Measurements from ENCODE around the gene OR4D2.
A peak's percentile ranks its signal among the peaks of the same experiment; 100 is the strongest.

OR4D2 gene

GRCh38 chr17:58176200-58176599 lies 9.4 kb downstream of the OR4D2 start:
- no peak for DNase-seq

- DNase-seq = no peak
Observed at GRCh38 chr17:58181796-58182195, 15.0 kb downstream of the OR4D2 start.

GRCh38 chr17:58183514-58183913 lies 16.7 kb downstream of the OR4D2 start:
- DNase-seq = no peak

GRCh38 chr17:58184308-58184985 lies 17.7 kb downstream of the OR4D2 start:
- no peak for DNase-seq

GRCh38 chr17:58184986-58185761 lies 18.4 kb downstream of the OR4D2 start:
- no peak for DNase-seq

GRCh38 chr17:58186591-58186990 lies 19.8 kb downstream of the OR4D2 start:
- no peak for DNase-seq

- no peak for DNase-seq
Observed at GRCh38 chr17:58187063-58187462, 20.3 kb downstream of the OR4D2 start.

GRCh38 chr17:58187675-58188074 lies 20.9 kb downstream of the OR4D2 start:
- DNase-seq = no peak

GRCh38 chr17:58189436-58190146 lies 22.8 kb downstream of the OR4D2 start:
- no peak for DNase-seq

GRCh38 chr17:58191241-58191896 lies 24.6 kb downstream of the OR4D2 start:
- DNase-seq = no peak

GRCh38 chr17:58192612-58193011 lies 25.8 kb downstream of the OR4D2 start, which contains the start of gene EPX:
TSS of gene EPX (plus strand) at chr17:58192726. CDS start at chr17:58192847, 121 bp downstream.
- no peak for DNase-seq

GRCh38 chr17:58193641-58194255 lies 27.0 kb downstream of the OR4D2 start:
- no peak for DNase-seq

- no peak for DNase-seq
Observed at GRCh38 chr17:58195518-58196123, 28.8 kb downstream of the OR4D2 start.

- DNase-seq = no peak
Observed at GRCh38 chr17:58196610-58197009, 29.8 kb downstream of the OR4D2 start.

- peak; percentile 77 for DNase-seq
Observed at GRCh38 chr17:58200024-58200633, 33.3 kb downstream of the OR4D2 start.

GRCh38 chr17:58202859-58203258 lies 36.1 kb downstream of the OR4D2 start:
- no peak for DNase-seq

GRCh38 chr17:58204796-58205195 lies 38.0 kb downstream of the OR4D2 start:
- DNase-seq = no peak

GRCh38 chr17:58205936-58206335 lies 39.2 kb downstream of the OR4D2 start:
- DNase-seq = no peak

GRCh38 chr17:58207451-58207850 lies 40.7 kb downstream of the OR4D2 start:
- DNase-seq = no peak

GRCh38 chr17:58208344-58208743 lies 41.6 kb downstream of the OR4D2 start:
- no peak for DNase-seq

GRCh38 chr17:58210922-58211321 lies 44.1 kb downstream of the OR4D2 start:
- no peak for DNase-seq

GRCh38 chr17:58215685-58216084 lies 48.9 kb downstream of the OR4D2 start:
- DNase-seq = no peak

All from suppressor macrophage treated with lipopolysaccharide for 4 hours (primary cell).